Stimulated activated CD8-positive, alpha-beta memory T cell treated with anti-CD3 and anti-CD28 coated beads, Interleukin-2, amount 100 ng/mL, for 48 hours (primary cell): ENCODE results near the gene NR5A1.

Experiments
- DNase-seq, 2 donors: peaks; one replicate each; pipeline ENCODE4 v3.0.0-alpha.2; 2020; ENCODE audit warnings: low read depth in 2 of 2

NR5A1 gene

DNA sequence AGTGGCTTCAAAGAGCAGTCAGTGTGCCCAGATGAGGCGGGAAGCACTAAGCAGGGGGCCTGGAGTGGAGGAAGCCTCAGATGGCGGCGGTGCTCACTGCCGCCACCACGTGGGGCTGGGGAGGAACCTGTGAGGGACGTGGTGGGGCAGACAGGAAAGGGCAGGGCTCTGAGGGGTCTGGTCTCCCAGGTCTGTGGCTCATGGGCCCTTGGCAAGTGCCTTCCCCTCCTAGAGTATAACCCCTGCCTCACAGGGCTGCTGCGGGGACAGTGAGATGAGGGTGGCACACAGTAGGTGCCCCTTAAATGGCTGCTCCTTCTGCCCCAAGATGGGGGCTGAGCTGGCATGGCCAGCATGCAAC, 26.6 kb downstream of the NR5A1 start:
- DNase-seq, result no peak

DNA sequence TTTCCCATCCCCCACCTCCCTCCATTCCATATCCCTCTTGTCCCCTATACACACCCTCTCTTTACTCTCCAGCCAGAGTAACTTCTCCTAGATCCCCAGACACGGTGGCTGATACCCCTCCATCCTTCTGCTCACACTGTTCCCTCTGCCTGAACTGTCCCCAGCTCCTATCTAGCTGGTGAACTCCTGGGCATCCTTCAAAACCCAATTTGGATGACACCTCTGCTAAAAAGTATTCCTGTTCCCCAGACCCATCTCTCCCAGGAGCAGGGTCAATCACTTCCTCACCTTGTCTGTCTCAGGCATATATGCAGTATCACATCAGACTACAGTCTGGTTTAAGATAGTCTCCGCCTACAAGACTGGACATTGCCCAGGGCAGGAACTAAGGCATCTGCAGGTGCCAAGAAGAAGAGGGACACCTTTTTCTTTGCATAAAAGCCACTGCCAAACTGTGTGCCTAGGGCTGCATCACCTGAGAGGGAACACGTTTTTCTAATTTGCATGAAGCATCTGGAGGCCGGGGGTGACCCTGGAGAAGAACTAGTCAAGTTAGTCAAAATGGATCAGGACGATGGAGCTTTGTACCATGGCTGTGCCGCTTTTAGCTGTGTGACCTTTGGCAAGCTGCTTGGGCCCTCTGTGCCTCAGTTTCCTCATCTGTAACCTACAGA, 27.1 kb downstream of the NR5A1 start:
- no peak for DNase-seq

DNA sequence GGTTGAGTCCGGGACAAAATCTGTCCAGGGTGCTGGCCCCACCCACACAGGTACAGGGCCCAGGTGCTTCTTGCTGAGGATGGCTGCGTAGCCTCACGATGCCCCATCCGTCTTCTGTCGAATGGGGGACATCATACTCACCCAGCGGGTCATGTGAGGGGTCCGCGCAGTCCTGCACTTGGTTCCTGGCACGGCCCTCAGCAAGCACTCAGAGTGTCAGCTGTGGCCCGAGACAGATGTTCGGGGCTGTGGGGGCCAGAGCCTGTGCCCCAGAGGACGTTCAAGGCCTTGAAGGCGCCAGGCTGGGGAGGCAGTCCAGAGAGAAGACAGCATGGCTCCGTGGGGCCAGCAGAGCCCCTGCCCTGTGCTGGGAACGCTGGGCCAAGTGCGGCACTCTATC, 27.8 kb downstream of the NR5A1 start:
- DNase-seq, result no peak

DNA sequence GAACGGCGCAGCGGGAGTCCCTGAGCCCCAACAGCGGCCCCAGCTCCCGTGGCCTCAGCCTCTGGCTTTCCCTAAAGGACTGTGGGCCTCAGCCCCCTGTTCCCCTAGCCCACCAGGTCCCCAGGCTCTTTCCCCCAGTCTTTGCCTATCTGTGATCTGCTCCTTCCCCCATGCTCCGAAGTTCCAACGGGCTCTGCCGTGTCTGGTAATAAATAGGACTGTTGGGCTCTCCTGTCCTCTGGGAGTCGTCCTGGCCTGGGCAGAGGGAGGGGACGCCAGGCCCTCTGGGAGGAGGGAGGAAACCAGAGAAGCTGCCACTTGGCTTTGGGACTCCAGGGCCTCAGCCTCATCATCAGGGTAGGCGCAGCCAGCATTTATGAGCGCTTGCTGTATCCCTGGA, 28.8 kb downstream of the NR5A1 start:
- DNase-seq, result no peak

DNA sequence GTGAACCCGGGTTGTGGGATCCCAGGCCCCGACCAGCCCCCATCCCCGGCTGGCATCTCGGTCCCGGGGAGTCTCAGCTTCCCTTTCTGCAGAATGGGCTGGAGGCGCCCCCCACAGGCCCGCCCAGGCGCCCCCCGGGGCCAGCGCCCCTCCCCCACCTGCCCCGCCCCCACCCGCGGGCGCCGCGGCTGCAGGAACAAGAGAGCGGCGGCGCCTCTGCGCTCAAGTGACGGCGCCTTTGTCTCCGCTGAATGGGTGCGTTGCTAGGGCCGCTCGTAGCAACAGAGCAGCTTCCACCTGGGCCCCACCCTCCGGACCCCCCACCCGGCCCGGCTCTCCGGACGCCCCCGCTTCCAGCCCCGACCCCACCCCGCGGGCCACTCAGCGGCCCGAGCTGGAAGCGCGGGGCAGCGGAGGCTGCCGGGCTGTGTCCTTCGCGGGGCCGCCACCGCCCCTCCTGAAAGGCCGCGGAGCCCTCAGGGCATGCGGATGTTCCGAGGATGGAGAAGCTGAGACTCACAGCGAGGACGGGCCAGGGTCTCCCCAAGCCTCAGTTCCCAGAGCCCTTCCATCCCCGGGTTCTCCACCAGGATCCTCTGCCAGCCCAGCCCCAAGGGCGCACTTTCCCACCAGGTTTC, 29.4 kb downstream of the NR5A1 start:
- DNase-seq, result no peak

DNA sequence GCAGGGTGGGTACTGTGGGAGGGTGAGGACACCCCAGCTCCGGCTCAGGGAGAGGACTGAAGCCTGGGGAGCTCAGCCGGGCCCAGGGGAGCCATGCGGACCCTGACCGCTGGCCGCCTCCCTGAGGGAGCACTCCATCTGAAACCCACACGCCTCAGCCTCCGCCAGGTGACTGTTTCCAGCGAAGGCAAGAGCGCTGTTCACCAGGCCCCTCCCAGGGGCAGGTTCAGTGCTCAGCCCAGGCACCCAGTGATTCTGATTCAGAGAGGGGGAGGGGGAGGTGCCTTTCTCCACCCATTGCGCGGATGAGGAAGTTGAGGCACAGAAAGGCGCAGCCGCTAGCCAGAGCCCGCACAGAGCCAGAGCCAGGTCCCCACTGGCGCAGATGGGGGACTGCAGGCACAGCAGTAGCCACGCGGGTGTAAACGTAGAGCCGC, 30.0 kb downstream of the NR5A1 start:
- DNase-seq, result no peak

DNA sequence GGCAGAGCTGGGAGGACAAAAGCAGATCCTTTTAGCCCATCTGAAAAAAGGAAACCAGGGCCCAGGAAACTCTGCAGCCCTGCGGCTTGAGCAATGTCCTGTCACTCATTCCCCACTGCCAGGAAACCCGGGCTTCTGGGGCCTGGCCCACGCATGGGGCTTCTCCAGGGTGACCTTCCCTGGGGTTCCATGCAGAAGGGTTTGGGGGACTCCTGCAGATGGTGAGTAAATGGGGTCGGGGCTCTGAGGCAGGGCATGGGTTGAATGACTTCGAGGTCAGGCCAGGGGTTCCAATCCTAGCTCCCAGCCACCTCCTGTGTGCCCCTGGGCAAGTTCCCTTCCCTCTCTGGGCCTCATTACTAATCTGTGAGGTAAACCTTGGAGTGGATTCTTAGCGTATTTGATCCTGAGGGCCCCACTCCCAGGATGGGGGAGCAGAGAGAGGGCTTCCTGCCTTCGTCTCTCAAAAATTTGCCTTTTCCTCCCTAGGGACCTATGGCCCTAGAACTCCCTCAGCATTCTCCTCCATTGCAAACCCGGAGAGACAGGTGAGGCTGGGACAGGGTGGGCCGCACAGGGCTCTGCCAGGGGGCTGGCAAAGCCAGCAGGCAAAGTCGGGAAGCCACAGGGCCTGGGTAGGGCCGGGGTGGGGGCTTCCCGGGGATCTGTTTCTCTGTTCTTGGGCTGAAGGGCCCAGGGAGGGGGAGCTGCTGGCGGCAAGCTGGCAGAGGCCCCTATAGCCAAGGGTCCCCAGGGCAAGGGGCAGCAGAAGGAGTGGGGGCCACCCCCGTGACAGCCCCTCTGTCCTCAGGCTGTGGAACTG, 31.1 kb downstream of the NR5A1 start:
- no peak for DNase-seq

DNA sequence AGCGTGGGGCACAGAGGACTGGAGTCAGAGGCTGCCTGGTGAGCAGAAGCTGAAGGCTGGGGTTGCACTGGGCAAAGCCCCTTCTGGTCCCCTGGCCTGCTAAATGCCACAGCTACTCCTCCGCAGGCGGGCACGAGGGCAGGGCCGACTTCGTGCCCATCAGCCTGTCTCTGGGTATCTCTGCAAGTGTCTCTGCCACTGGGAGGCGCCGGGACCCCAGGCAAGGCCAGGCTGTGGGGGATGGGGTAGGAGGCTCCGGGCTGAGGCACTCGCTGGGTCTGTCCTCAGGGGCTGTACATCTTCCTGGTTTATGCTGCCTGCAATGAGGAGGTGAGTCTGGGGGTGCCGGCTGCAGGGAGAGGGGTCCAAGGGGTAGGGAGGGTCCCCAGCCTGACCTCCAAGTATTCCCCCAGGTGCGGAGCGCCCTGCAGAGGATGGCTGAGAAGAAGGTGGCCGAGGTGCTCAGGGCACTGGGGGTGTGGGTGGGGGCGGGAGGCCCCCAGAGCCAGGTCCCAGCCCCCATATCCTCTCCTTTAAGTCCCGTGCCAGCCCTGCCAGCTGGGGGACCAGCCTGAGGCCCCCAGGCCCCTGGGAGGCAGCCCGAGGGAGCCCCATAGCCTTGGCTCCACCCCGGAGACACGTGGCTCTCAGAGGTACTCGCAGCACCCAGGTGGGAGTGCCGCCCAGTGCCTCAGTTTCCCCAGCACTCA, 31.9 kb downstream of the NR5A1 start:
- DNase-seq, result no peak

DNA sequence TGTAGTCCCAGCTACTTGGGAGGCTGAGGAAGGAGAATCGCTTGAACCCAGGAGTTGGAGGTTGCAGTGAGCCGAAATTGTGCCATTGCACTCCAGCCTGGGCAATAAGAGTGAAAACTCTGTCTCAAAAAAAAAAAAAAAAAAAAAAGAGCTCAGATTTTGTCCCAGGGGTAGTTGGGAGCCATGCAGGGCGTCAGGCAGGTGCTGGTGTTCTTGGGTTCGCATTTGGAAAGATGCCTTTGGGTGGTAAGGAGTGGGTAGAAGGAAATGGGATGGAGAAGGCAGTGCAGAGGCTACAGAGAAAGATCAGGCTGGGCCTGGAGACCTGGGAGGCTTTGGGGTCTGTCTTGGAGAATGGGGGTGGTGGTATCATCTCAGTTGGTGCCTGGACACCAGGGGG, 33.0 kb downstream of the NR5A1 start:
- DNase-seq, result no peak

DNA sequence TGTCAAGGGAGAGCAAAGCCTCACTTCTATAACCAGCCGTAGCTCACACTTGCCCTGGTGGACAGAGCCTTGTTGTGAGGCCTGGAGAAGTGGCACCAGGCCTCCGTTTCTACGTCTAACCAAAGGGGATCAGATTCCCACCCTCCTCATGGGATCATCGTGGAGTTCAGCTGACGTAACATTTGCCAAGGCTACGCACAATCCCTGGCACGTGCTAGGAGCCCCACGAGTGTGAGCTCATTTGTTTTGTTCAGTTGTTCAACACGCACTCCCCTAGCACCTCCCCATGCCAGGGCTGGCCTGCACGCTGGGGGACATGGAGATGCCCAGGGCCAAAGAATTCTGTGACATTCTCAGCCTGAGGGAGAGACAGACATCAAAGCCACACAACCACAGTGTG, 33.9 kb downstream of the NR5A1 start:
- no peak for DNase-seq

DNA sequence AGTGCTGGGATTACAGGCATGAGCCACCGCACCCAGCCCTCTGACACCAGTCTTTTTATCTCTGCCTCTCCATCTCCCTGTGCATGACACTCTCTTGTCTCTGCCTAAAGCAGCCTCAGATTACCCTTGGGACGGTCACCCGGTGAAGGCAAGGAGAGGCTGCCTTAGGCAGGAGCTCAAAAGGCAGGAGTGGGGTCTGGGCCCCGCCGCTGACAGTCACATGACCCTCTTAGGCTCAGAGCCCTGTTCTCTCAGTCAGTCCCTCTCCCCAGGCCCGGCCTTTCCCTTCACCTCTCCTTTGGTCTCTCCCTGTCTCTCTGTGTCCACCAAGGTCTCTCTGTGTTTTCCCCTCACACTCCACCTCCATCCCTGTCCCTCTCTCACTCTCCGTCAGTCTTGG, 34.4 kb downstream of the NR5A1 start:
- DNase-seq, result no peak

DNA sequence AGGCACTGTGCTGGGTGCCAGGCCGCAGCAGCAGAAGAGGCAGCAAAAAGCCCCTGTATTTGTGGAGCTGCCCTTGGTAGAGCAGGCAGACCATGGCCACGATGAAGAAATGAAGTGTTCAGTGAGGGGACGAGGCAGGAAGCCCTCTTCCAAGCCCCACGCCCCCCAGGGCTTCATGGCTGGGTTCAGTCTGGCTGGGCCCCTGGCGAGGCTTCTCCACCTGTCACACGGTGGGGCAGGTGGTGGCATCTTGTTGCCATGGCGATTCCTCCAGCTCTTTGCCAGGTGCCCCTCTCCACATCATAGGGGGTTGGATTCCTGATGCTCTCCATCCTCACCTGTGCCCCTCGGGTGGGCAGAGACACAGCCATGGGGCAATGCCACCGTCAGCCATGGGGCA, 35.4 kb downstream of the NR5A1 start:
- DNase-seq, result no peak

DNA sequence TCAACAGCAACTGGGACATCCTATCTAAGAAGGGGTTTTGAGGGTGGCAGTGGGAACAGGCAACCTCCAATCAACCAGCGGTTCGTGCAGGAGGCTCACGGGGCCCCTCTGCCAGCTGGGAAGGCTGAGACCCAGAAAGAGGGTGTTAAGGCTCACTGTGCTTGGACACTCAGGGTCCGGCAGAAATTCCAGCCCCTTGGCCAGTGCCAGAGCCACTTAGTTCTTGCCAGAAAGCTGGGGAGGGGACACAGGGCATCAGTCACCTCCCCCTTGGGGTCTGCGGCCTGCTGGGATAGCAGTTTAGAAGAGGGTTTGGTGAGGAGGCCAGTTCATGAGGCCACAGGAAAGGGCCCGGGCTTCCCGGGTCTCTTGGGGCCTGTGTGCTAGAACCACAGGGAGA, 36.5 kb downstream of the NR5A1 start:
- no peak for DNase-seq

DNA sequence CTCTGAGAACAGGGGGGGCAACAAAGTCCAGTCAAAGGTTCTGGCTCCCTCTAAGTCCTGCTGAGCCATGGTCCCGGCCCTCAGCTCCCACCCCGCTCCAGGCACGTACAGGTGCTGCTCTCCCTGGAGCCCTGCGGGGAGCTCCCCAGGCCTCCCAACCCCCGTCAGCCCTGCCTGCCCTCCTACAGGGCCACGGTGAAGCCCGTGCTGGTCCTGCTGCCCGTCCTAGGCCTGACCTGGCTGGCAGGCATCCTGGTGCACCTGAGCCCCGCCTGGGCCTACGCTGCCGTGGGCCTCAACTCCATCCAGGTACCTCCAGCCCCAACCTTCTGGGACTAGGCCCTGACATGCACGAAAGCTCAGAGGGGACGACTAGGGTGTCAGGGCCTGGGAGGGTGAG, 36.9 kb downstream of the NR5A1 start:
- no peak for DNase-seq

DNA sequence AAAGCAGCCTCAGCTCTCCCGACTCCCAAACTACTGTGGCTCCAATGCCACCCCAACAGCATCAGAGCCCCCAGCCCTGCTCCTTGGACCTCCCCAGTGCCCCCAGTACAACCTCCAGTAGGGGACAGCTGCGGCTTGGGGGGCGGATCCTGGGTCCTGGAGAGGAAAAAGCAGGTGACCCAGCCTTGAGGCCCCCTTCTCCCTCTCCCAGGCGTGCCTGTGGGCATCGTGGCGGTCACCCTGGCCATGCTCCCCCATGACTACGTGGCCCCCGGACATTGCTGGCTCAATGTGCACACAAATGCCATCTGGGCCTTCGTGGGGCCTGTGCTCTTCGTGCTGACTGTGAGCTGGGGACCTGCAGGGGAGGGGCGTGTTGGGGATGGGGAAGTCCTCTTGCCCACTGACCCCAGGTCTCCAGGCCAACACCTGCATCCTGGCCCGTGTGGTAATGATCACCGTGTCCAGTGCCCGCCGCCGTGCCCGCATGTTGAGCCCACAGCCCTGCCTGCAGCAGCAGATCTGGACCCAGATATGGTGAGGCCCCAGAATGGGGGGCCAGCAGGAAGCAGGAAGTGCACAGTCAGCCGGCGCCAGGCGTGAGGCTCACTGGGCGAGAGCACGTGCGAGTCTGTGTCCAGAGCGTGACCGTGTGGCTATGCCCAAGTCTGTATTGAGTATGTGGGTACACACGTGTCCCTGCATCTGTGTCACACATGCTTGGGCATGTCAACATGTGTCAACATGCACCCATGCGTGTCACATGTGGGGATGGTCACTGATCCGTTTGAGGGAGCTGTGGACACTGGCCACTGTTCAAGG, 38.0 kb downstream of the NR5A1 start:
- no peak for DNase-seq

DNA sequence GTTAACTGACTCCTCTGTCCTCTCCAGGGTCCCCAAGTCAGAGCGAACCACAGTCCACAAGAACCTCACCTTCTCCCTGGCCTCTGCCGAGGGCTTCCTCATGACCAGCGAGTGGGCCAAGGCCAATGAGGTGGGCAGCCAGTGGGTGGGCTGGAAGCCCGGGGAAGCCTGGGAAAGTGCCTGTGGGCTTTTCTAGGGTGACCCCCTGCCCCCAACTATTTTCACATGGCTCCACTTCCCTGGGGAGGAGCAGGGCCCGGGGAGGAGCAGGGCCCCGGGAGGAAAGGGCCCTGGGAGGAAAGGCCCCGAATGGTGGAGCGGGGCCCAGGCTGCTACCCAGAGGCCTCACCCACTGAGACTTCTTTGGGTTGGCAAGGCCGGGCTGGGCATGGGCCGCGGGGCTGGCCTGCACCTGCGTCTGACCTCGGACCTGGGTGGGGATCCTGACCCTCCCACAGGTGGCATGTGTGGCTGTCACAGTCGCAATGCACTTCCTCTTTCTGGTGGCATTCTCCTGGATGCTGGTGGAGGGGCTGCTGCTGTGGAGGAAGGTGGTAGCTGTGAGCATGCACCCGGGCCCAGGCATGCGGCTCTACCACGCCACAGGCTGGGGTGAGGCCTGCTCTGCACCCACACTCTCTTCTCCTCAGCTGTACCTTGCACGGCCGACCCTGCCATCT, 39.0 kb downstream of the NR5A1 start:
- no peak for DNase-seq

DNA sequence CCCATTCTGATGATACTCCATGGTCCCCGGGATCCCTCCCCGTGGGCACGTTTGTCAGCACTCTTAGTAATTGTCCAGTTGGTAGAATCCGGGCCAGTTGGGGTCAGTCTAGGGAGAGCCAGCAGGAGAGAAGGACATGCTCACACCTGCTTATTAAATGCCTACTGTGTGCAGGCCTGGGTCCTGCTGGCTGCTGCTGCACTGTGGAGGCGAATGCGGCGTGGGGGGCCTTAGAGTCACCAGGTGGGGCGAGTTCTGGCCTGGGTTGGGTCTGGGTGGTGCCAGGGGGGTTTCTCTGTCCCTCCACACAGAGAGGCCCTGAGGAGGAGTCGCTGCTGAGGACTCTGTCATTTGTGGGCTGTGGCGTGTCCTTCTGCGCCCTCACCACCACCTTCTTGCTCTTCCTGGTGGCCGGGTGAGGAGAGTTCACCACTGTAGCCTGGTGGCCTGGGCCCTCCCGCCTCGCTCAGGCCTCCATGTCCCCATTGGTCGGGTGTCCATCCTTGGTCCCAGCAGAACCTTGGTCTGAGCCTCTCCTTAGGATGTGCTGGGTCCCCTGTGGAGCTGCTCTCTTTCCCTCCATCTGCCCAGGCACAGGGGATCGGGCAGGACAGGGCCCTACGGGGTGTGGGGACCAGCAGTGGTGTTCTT, 39.7 kb downstream of the NR5A1 start:
- no peak for DNase-seq

DNA sequence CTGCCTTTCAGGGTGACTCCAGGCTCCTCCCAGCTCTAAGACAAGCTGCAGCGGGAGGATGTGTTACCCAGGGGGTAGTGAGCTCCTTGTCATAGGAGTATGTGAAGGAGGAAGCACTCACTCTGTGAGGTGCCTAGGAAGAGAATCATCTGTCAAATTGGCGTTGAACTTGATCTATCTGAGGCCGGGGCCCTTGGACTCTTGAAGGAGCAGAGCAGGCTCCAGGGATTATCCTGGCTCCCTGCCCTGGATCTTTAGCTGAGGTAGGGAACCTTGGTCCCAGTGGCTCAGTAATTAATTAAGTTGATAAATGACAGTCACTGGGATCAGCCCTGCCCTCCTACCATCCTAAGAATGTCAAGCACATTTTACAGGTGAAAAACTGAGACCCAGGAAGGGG, 41.5 kb downstream of the NR5A1 start:
- DNase-seq, result no peak

DNA sequence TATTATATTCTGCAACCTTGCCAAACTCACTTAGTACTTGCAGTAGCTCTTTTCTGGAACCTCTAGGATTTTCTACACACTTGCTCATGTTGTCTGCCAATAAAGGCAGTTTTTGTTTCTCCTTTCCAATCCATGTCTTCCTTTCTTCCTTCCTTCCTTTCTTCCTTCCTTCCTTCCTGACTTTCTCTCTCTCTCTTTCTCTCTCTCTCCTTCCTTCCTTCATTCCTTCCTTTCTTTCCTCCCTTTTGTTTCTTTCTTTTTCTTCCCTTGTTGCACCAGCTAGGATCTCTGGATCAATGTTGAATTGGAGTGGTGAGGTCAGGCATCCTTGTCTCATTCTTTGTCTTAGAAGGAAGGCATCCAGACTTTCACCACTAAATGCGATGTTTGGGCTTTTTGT, 44.5 kb downstream of the NR5A1 start:
- no peak for DNase-seq

DNA sequence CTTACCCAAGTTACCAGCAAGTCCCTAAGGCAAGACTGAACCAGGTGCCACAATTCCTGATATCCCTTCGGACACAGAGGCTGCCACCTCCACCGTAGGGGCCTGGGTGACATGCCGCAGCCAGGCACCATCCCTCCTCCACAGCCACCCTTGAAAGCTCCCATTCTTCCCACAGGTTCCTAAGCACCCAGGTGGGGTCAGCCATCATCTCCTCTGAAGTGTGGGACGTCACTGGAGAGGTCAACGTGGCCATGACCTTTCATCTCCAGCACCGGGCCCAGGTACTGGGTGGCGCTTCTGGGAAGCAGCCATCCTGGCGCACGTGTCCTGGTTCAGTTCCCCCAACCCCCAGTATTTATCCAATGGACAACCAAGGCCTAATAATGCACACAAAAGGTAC, 48.8 kb downstream of the NR5A1 start:
- no peak for DNase-seq
